ENCODE measurements around the gene PCCA.

Gene PCCA

GRCh38 chr13:100245104-100245503, 156.2 kb downstream of the PCCA start:
- no peak for DNase-seq (ENCODE audit: low read depth)
- no peak for TF ChIP-seq CTCF (conservative IDR thresholded peaks at IDR 0.05; ENCODE audit: control insufficient read depth, insufficient read depth, low read depth, low read length)
- no peak overlapping the region for H3K4me3 ChIP-seq (ENCODE audit: control insufficient read depth, low read depth, low read length)

GRCh38 chr13:100247937-100248336, 159.0 kb downstream of the PCCA start:
- H3K4me3 ChIP-seq (ENCODE audit: control insufficient read depth, low read depth, low read length), result no peak overlapping the region
- no peak for TF ChIP-seq CTCF (conservative IDR thresholded peaks at IDR 0.05; ENCODE audit: control insufficient read depth, insufficient read depth, low read depth, low read length)
- DNase-seq (ENCODE audit: low read depth), result no peak

GRCh38 chr13:100254002-100254401, 165.1 kb downstream of the PCCA start:
- no peak for TF ChIP-seq CTCF (conservative IDR thresholded peaks at IDR 0.05; ENCODE audit: control insufficient read depth, insufficient read depth, low read depth, low read length)
- H3K4me3 ChIP-seq (ENCODE audit: control insufficient read depth, low read depth, low read length), result no peak overlapping the region
- peak; percentile 32 for DNase-seq (ENCODE audit: low read depth)

GRCh38 chr13:100262404-100262803, 173.5 kb downstream of the PCCA start:
- TF ChIP-seq CTCF (conservative IDR thresholded peaks at IDR 0.05; ENCODE audit: control insufficient read depth, insufficient read depth, low read depth, low read length), result no peak
- no peak for DNase-seq (ENCODE audit: low read depth)
- H3K4me3 ChIP-seq (ENCODE audit: control insufficient read depth, low read depth, low read length), result no peak overlapping the region

- no peak for TF ChIP-seq CTCF (conservative IDR thresholded peaks at IDR 0.05; ENCODE audit: control insufficient read depth, insufficient read depth, low read depth, low read length)
- no peak overlapping the region for H3K4me3 ChIP-seq (ENCODE audit: control insufficient read depth, low read depth, low read length)
- DNase-seq (ENCODE audit: low read depth), result no peak
Observed at GRCh38 chr13:100266026-100266425, 177.1 kb downstream of the PCCA start.

GRCh38 chr13:100269837-100270236, 180.9 kb downstream of the PCCA start:
- TF ChIP-seq CTCF (conservative IDR thresholded peaks at IDR 0.05; ENCODE audit: control insufficient read depth, insufficient read depth, low read depth, low read length), result no peak
- DNase-seq (ENCODE audit: low read depth), result peak; percentile 86
- no peak overlapping the region for H3K4me3 ChIP-seq (ENCODE audit: control insufficient read depth, low read depth, low read length)

GRCh38 chr13:100273138-100273537, 184.2 kb downstream of the PCCA start:
- no peak overlapping the region for H3K4me3 ChIP-seq (ENCODE audit: control insufficient read depth, low read depth, low read length)
- DNase-seq (ENCODE audit: low read depth), result no peak
- TF ChIP-seq CTCF (conservative IDR thresholded peaks at IDR 0.05; ENCODE audit: control insufficient read depth, insufficient read depth, low read depth, low read length), result no peak

All from fibroblast of mammary gland (primary cell).